WTC11 (cell line): ENCODE data around the gene ARMC7. TPM values are rescaled to one million over a fixed set of nuclear protein-coding genes. Genes with fewer than 3 reads are reported as not detected.

Experiments
- ATAC-seq: fragments of 200-7000 bp; cut with Tn5 transposase; 2 replicates; pipeline ENCODE4 v1.10.0; 2021; ENCODE audit warnings: mild to moderate bottlenecking, moderate library complexity
- Bru-seq: library from RNA; stranded (reverse); fragments of 400-500 nt; gene quantifications from one replicate; lab custom pipeline; 2021; lab: Mats Ljungman, UMichigan
- CTCF ChIA-PET: fragments of 300-600 bp; sonication (Branson Sonifier 250); formaldehyde crosslinking; loops from one replicate; lab custom pipeline; 2021; ENCODE audit warnings: antibody characterized with exemption; lab: Charles Lee
- POLR2A ChIA-PET: fragments of 350-600 bp; sonication (Branson Sonifier 250); formaldehyde crosslinking; loops from one replicate; lab custom pipeline; 2021; ENCODE audit warnings: antibody characterized with exemption; lab: Charles Lee
- DNase-seq: peaks from one replicate; pipeline ENCODE4 v3.0.0; 2021; ENCODE audit warnings: low spot score
- H3K27ac Mint-ChIP-seq: 2 replicates; pipeline ENCODE4 v1.8.0; 2021; ENCODE audit warnings: mixed read lengths
- H3K27me3 Mint-ChIP-seq: 2 replicates; pipeline ENCODE4 v1.8.0; 2021; ENCODE audit warnings: low read depth, mild to moderate bottlenecking, moderate library complexity, mixed read lengths
- H3K36me3 Mint-ChIP-seq: 2 replicates; pipeline ENCODE4 v1.8.0; 2021; ENCODE audit warnings: mixed read lengths
- H3K4me1 Mint-ChIP-seq: 2 replicates; pipeline ENCODE4 v1.8.0; 2022; ENCODE audit warnings: mixed read lengths
- H3K4me3 Mint-ChIP-seq: 2 replicates; pipeline ENCODE4 v1.8.0; 2021; ENCODE audit warnings: mild to moderate bottlenecking, moderate library complexity, mixed read lengths
- H3K9me3 Mint-ChIP-seq: 2 replicates; pipeline ENCODE4 v1.8.0; 2021; ENCODE audit warnings: mixed read lengths
- ATF1 ChIP-seq: sonication (generic); formaldehyde crosslinking; IDR thresholded peaks from 2 replicates; pipeline ENCODE4 v1.8.1; 2023; ENCODE audit warnings: mild to moderate bottlenecking, moderate library complexity, missing genetic modification reagents
- EMX1 ChIP-seq: fragments of 250-450 bp; sonication (Bioruptor Pico); IDR thresholded peaks from 2 replicates; pipeline ENCODE4 v1.8.0; 2021; ENCODE audit warnings: mild to moderate bottlenecking
- FOXK1 ChIP-seq: sonication (generic); formaldehyde crosslinking; IDR thresholded peaks from 2 replicates; pipeline ENCODE4 v1.8.0; 2022; ENCODE audit warnings: mild to moderate bottlenecking, moderate library complexity, missing genetic modification reagents
- FOXP1 ChIP-seq: sonication (generic); formaldehyde crosslinking; IDR thresholded peaks from 2 replicates; pipeline ENCODE4 v1.8.0; 2022; ENCODE audit warnings: missing genetic modification reagents, mild to moderate bottlenecking, moderate library complexity, borderline replicate concordance
- GABPB1 ChIP-seq: sonication (generic); formaldehyde crosslinking; IDR thresholded peaks from 2 replicates; pipeline ENCODE4 v1.8.1; 2023; ENCODE audit warnings: mild to moderate bottlenecking, missing genetic modification reagents
- JUN ChIP-seq: sonication (generic); formaldehyde crosslinking; IDR thresholded peaks from 2 replicates; pipeline ENCODE4 v1.8.0; 2023; ENCODE audit warnings: mild to moderate bottlenecking, missing genetic modification reagents
- MAX ChIP-seq: sonication (generic); formaldehyde crosslinking; IDR thresholded peaks from 2 replicates; pipeline ENCODE4 v1.8.0; 2022; ENCODE audit warnings: mild to moderate bottlenecking, missing genetic modification reagents
- MYBL2 ChIP-seq: sonication (generic); formaldehyde crosslinking; IDR thresholded peaks from 2 replicates; pipeline ENCODE4 v1.8.1; 2023; ENCODE audit warnings: mild to moderate bottlenecking, moderate library complexity, missing genetic modification reagents
- NR2C2 ChIP-seq: sonication (generic); formaldehyde crosslinking; IDR thresholded peaks from 2 replicates; pipeline ENCODE4 v1.8.0; 2022; ENCODE audit warnings: mild to moderate bottlenecking, missing genetic modification reagents
- RELA ChIP-seq: sonication (generic); formaldehyde crosslinking; IDR thresholded peaks from 2 replicates; pipeline ENCODE4 v1.8.1; 2022; ENCODE audit warnings: missing genetic modification reagents, mild to moderate bottlenecking, borderline replicate concordance
- SMAD4 ChIP-seq: sonication (generic); formaldehyde crosslinking; IDR thresholded peaks from 2 replicates; pipeline ENCODE4 v1.8.0; 2022; ENCODE audit warnings: mild to moderate bottlenecking, missing genetic modification reagents
- SP1 ChIP-seq: sonication (generic); formaldehyde crosslinking; conservative IDR thresholded peaks from 2 replicates; pipeline ENCODE4 v1.8.1; 2022; ENCODE audit warnings: missing genetic modification reagents
- TEAD1 ChIP-seq: sonication (generic); formaldehyde crosslinking; IDR thresholded peaks from 2 replicates; pipeline ENCODE4 v1.8.0; 2022; ENCODE audit warnings: mild to moderate bottlenecking, missing genetic modification reagents
- TP53 ChIP-seq: sonication (generic); formaldehyde crosslinking; IDR thresholded peaks from 2 replicates; pipeline ENCODE4 v1.8.1; 2023; ENCODE audit warnings: mild to moderate bottlenecking, missing genetic modification reagents
- ZBTB43 ChIP-seq: sonication (generic); formaldehyde crosslinking; IDR thresholded peaks from 2 replicates; pipeline ENCODE4 v1.8.1; 2023; ENCODE audit warnings: mild to moderate bottlenecking, missing genetic modification reagents
- ZNF416 ChIP-seq: fragments of 250-450 bp; sonication (Bioruptor Pico); IDR thresholded peaks from 2 replicates; pipeline ENCODE4 v1.9.0; 2021; ENCODE audit warnings: mild to moderate bottlenecking, inconsistent platforms
- long read RNA-seq, 3 experiments: library from RNA in 1 of 3; library from capped mRNA in 1 of 3; library from polyadenylated mRNA in 1 of 3; unstranded in 2 of 3; stranded (forward) in 1 of 3; transcript quantifications; one replicate each; pipeline ENCODE4 v2.0.0, GENCODE V29; 2021
- total RNA-seq: library from RNA; stranded (reverse); gene quantifications from 3 replicates; pipeline ENCODE4 v1.2.3, GENCODE V29; 2021
- TF ChIP-seq, protein P1 (sequence below): sonication (generic); formaldehyde crosslinking; IDR thresholded peaks from 2 replicates; pipeline ENCODE4 v1.8.0; 2023; ENCODE audit warnings: mild to moderate bottlenecking, missing genetic modification reagents
- TF ChIP-seq, protein P2 (sequence below): sonication (generic); formaldehyde crosslinking; IDR thresholded peaks from 2 replicates; pipeline ENCODE4 v1.8.0; 2022; ENCODE audit warnings: mild to moderate bottlenecking, missing genetic modification reagents
- TF ChIP-seq, protein P3 (sequence below): sonication (generic); formaldehyde crosslinking; IDR thresholded peaks from 2 replicates; pipeline ENCODE4 v1.8.1; 2023; ENCODE audit warnings: mild to moderate bottlenecking, moderate library complexity, missing genetic modification reagents

ARMC7 gene
- total RNA-seq = 13.2 to 15.9 TPM (median 14.8 TPM) in 3 replicates
- percentile 58 among the genes with signal in this experiment for Bru-seq, nascent RNA
- long read RNA-seq, experiment 1, transcript ARMC7-201 (3 exons, 2,126 nt) = major isoform, 26 of 30 reads
- long read RNA-seq, experiment 1, partial matches to known transcripts = 1 of 30 reads
- long read RNA-seq, experiment 1, other reads (novel, unspliced or antisense) = 2 of 30 reads
- long read RNA-seq, experiment 2, transcript ARMC7-201 (3 exons, 2,126 nt) = major isoform, 15 of 23 reads
- long read RNA-seq, experiment 2, partial matches to known transcripts = 1 of 23 reads
- long read RNA-seq, experiment 2, other reads (novel, unspliced or antisense) = 5 of 23 reads
- long read RNA-seq, experiment 3, transcript ARMC7-204 (3 exons, 1,204 nt) = minor isoform, 10 of 27 reads
- long read RNA-seq, experiment 3, transcript ARMC7-201 (3 exons, 2,126 nt) = major isoform, 16 of 27 reads
- long read RNA-seq, experiment 3, partial matches to known transcripts = 0 of 27 reads
- long read RNA-seq, experiment 3, other reads (novel, unspliced or antisense) = 1 of 27 reads

DNA sequence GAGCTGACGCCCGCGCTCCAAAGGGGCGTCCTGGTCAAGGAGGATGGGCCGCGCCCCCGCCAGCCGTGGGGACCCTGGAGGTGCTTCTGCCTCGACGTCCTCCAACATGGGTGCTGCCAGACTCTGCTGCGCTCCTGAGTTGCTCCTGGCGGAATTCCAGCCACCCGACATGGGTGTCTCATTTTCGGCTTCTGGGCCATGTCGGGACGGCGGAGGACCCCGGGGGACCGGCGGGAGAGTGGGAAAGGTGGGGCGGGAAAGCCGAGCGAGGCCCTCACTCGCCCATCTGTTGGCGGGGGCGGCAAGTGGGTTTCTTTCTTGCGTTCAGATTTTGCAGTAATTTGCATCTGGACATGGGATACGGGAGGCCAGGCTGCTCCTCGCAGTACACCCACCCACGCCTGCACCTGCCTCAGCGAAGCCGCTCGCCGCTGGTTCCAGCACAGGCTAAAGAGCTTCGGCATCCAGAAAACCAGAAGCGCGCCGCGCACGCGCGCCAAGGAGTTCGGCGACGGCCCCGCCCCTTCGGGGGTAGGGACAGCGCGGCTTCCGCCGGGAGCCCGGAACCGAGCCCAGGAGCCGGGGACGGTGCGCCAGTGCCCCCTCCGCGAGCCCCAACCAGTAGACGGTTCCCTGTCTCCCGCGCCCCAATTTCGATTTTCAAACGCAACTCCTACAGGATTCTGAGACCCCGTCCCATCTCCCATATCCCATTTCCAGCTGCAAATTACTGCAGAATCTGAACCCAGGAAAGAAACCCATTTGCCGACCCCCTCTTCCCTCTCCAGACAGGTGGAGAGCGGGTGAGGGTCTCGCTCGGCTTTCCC, at the start of gene ARMC7:
Gene ARMC7 (plus strand): TSS at position 563 of the 827 bp plus-strand sequence. CDS start 320 bp downstream, outside the sequence.
- H3K27ac Mint-ChIP-seq = peak within 1 kb of the TSS; percentile 94

More for the DNA sequence above, at the start of gene ARMC7:
- H3K27me3 Mint-ChIP-seq = no peaks in the 10 kb centered on the region
- H3K4me1 Mint-ChIP-seq = peaks cover 25% of the 10 kb centered on the region
- CTCF ChIA-PET = interaction anchor here (0.6 to 2.0 kb wide), 14 partner anchors 14 to 161 kb away, joined by 3 to 11 read pairs (median 5); partner anchors contain the start of genes MIF4GD, NT5C and SLC16A5
- H3K4me3 Mint-ChIP-seq = peak within 1 kb of the TSS; percentile 90
- H3K9me3 Mint-ChIP-seq = no peaks in the 10 kb centered on the region
- DNase-seq = peak; percentile 95
- POLR2A ChIA-PET = interaction anchor here (0.9 to 1.9 kb wide), 8 partner anchors 13 to 92 kb away, joined by 3 to 7 read pairs (median 4); partner anchors contain the start of genes NT5C and SLC16A5
- TF ChIP-seq FOXP1 (CRISPR knock-in tag) (peak; percentile 55; the same call in 1 of the 2 replicates), MAX (CRISPR knock-in tag) (peak; percentile 75), TP53 (CRISPR knock-in tag) (peak; percentile 27; the same call in 1 of the 2 replicates), MYBL2 (CRISPR knock-in tag) (peak; percentile 50; the same call in 1 of the 2 replicates), NR2C2 (no peak), GABPB1 (CRISPR knock-in tag) (0 out of 2 replicates have a peak, but pooled peaks have one; percentile 19), SMAD4 (no peak), FOXK1 (no peak; the same call in 1 of the 2 replicates), EMX1 (no peak), RELA (0 out of 2 replicates have a peak, but pooled peaks have one; percentile 11), TEAD1 (CRISPR knock-in tag) (peak; percentile 62; the same call in 1 of the 2 replicates), ZBTB43 (peak; percentile 40; the same call in 1 of the 2 replicates), ATF1 (CRISPR knock-in tag) (no peak), SP1 (CRISPR knock-in tag) (peak; percentile 84), ZNF416 (CRISPR knock-in tag) (0 out of 2 replicates have a peak, but pooled peaks have one; percentile 36), JUN (CRISPR knock-in tag) (0 out of 2 replicates have a peak, but pooled peaks have one; percentile 29)
- TF ChIP-seq, protein P1, sequence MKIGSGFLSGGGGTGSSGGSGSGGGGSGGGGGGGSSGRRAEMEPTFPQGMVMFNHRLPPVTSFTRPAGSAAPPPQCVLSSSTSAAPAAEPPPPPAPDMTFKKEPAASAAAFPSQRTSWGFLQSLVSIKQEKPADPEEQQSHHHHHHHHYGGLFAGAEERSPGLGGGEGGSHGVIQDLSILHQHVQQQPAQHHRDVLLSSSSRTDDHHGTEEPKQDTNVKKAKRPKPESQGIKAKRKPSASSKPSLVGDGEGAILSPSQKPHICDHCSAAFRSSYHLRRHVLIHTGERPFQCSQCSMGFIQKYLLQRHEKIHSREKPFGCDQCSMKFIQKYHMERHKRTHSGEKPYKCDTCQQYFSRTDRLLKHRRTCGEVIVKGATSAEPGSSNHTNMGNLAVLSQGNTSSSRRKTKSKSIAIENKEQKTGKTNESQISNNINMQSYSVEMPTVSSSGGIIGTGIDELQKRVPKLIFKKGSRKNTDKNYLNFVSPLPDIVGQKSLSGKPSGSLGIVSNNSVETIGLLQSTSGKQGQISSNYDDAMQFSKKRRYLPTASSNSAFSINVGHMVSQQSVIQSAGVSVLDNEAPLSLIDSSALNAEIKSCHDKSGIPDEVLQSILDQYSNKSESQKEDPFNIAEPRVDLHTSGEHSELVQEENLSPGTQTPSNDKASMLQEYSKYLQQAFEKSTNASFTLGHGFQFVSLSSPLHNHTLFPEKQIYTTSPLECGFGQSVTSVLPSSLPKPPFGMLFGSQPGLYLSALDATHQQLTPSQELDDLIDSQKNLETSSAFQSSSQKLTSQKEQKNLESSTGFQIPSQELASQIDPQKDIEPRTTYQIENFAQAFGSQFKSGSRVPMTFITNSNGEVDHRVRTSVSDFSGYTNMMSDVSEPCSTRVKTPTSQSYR = 0 out of 2 replicates have a peak, but pooled peaks have one; percentile 44
- TF ChIP-seq, protein P2, sequence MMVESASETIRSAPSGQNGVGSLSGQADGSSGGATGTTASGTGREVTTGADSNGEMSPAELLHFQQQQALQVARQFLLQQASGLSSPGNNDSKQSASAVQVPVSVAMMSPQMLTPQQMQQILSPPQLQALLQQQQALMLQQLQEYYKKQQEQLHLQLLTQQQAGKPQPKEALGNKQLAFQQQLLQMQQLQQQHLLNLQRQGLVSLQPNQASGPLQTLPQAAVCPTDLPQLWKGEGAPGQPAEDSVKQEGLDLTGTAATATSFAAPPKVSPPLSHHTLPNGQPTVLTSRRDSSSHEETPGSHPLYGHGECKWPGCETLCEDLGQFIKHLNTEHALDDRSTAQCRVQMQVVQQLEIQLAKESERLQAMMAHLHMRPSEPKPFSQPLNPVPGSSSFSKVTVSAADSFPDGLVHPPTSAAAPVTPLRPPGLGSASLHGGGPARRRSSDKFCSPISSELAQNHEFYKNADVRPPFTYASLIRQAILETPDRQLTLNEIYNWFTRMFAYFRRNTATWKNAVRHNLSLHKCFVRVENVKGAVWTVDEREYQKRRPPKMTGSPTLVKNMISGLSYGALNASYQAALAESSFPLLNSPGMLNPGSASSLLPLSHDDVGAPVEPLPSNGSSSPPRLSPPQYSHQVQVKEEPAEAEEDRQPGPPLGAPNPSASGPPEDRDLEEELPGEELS = 0 out of 2 replicates have a peak, but pooled peaks have one; percentile 24
- TF ChIP-seq, protein P3, sequence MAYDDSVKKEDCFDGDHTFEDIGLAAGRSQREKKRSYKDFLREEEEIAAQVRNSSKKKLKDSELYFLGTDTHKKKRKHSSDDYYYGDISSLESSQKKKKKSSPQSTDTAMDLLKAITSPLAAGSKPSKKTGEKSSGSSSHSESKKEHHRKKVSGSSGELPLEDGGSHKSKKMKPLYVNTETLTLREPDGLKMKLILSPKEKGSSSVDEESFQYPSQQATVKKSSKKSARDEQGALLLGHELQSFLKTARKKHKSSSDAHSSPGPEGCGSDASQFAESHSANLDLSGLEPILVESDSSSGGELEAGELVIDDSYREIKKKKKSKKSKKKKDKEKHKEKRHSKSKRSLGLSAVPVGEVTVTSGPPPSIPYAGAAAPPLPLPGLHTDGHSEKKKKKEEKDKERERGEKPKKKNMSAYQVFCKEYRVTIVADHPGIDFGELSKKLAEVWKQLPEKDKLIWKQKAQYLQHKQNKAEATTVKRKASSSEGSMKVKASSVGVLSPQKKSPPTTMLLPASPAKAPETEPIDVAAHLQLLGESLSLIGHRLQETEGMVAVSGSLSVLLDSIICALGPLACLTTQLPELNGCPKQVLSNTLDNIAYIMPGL (CRISPR knock-in tag) = peak; percentile 50; the same call in 1 of the 2 replicates
- ATAC-seq = peak; percentile 68
- peaks cover 10% of the 10 kb centered on the region for H3K36me3 Mint-ChIP-seq
